Spleen (tissue), 11 donors: Measurements from ENCODE around the gene ACOD1. TPM values are rescaled to one million over a fixed set of nuclear protein-coding genes. Genes with fewer than 3 reads are reported as not detected.

Source experiments
- DNase-seq: peaks from one replicate; pipeline ENCODE4 v3.0.0-alpha.2; 2020
- H3K27ac ChIP-seq, 8 donors: fragments of 200-600 bp; sonication (generic) in 7 of 8; 1 replicate in 4 of 8; 2 replicates in 4 of 8; pipeline versions ENCODE4 v1.5.0 to v1.8.0; 2016 to 2021; ENCODE audit warnings: inconsistent platforms in 4 of 8, mild to moderate bottlenecking in 4 of 8, moderate library complexity in 1 of 8
- H3K27me3 ChIP-seq, 7 donors: fragments of 200-600 bp; sonication (generic) in 6 of 7; replicated peaks in 1 of 7; 1 replicate in 4 of 7; 2 replicates in 3 of 7; pipeline versions ENCODE4 v1.5.0 to v1.8.0; 2016 to 2021; ENCODE audit warnings: inconsistent platforms in 3 of 7, mild to moderate bottlenecking in 1 of 7
- H3K36me3 ChIP-seq, 6 donors: fragments of 200-600 bp; sonication (generic) in 5 of 6; 1 replicate in 4 of 6; 2 replicates in 2 of 6; pipeline versions ENCODE4 v1.5.0 to v1.8.0; 2016 to 2021; ENCODE audit warnings: inconsistent platforms in 2 of 6
- H3K4me1 ChIP-seq, 6 donors: fragments of 200-600 bp; sonication (generic) in 5 of 6; 1 replicate in 3 of 6; 2 replicates in 3 of 6; pipeline versions ENCODE4 v1.5.0 to v1.8.0; 2016 to 2021; ENCODE audit warnings: inconsistent platforms in 3 of 6
- H3K4me3 ChIP-seq, 8 donors: fragments of 200-600 bp; sonication (generic) in 7 of 8; 1 replicate in 4 of 8; 2 replicates in 4 of 8; pipeline versions ENCODE4 v1.5.0 to v1.8.0; 2016 to 2021; ENCODE audit warnings: inconsistent platforms in 4 of 8, mild to moderate bottlenecking in 4 of 8, moderate library complexity in 2 of 8
- H3K9me3 ChIP-seq, 8 donors: fragments of 200-600 bp; sonication (generic) in 7 of 8; 1 replicate in 4 of 8; 2 replicates in 4 of 8; pipeline versions ENCODE4 v1.5.0 to v1.8.0; 2016 to 2021; ENCODE audit warnings: inconsistent platforms in 4 of 8
- CTCF ChIP-seq, 11 experiments: fragments of 200-600 bp in 7 of 11; fragments of 450-650 bp in 4 of 11; sonication (generic) in 4 of 11; IDR thresholded peaks in 8 of 11; conservative IDR thresholded peaks in 3 of 11; 1 replicate in 7 of 11; 2 replicates in 4 of 11; pipeline versions ENCODE4 v1.4.0 to v1.8.0; 2016 to 2021; ENCODE audit warnings: antibody characterized with exemption in 11 of 11, inconsistent platforms in 4 of 11, mild to moderate bottlenecking in 1 of 11
- POLR2A ChIP-seq, 3 donors: fragments of 450-650 bp; IDR thresholded peaks; one replicate each; pipeline ENCODE4 v1.5.1; 2017; ENCODE audit warnings: antibody characterized with exemption in 3 of 3, mild to moderate bottlenecking in 1 of 3
- POLR2AphosphoS5 ChIP-seq, 3 donors: sonication (generic); formaldehyde crosslinking; IDR thresholded peaks; one replicate each; pipeline ENCODE4 v1.5.1; 2017; ENCODE audit warnings: antibody characterized with exemption in 3 of 3
- WGBS, 5 donors: extraction: QIAGEN DNeasy Blood & Tissue Kit in 3 of 5; methylation state at CpG; one replicate each; pipeline versions ENCODE4 v1.1.5 to v1.1.7; 2013 to 2018; 5-methylcytosine and 5-hydroxymethylcytosine counted together
- intact Hi-C: fragments of 100-400 bp; cut with DNase I; formaldehyde crosslinking; loops from one replicate; pipeline ENCODE4 v1.15.0; 2023; ENCODE audit warnings: low total_unique reads
- polyA plus RNA-seq, 3 donors: library from polyadenylated mRNA; stranded (reverse); fragments of 200-250 nt; gene quantifications; one replicate each; pipeline ENCODE4 v1.2.1, GENCODE V29; 2013
- total RNA-seq, 7 donors: library from RNA; depleted of rRNA in 3 of 7; stranded (reverse); fragments of >200 nt in 3 of 7; fragmentation: NEBNext Ultra II Directional in 4 of 7; extraction: Animal tissue kit (Norgen Biotek cat#: 25700) in 4 of 7; gene quantifications; one replicate each; pipeline versions ENCODE4 v1.1.0 to v1.2.1, GENCODE V29; 2016 to 2021
- donor health status: healthy with polysubstance abuse.
- donor health status: DM: no; HTN: no; CAD: no; lungs with moderate emphysema.
- donor health status: DM: no; HTN: no; CAD: no.
- donor health status: Bipolar disorder and iron deficiency.
- donor health status: healthy.
- donor health status: DM: no; HTN: no; CAD: no.
- donor health status: DM: yes; HTN: yes; CAD: no.

The ACOD1 gene
- total and polyA plus RNA-seq, 10 donors: 0.10 to 0.33 (median 0.15) TPM; not detected in 6

GRCh38 chr13:76971851-76972829 lies 23.8 kb downstream of the ACOD1 start:
- no peak overlapping the region for H3K4me3 ChIP-seq
- TF ChIP-seq CTCF (IDR thresholded peaks at IDR 0.05 in 8 of 11, conservative IDR thresholded peaks at IDR 0.05 in 3 of 11): no peak
- peak in 2 of 3 donors; percentile 30 to 31 for TF ChIP-seq POLR2AphosphoS5 (IDR thresholded peaks at IDR 0.05)
- no peak for DNase-seq
- 31 to 39% (median 33%) methylated on average over 19 of the region's 19 CpGs for WGBS, 5 donors
- H3K36me3 ChIP-seq: no peaks in the 10 kb centered on the region
- peak overlapping the region in 2 of 8 donors; percentile 15 to 20 for H3K27ac ChIP-seq
- H3K4me1 ChIP-seq: peaks cover 0 to 13% (median 3%) of the 10 kb centered on the region in 6 donors
- intact Hi-C loops: loop anchor here (10.0 kb wide), 1 partner anchor 1097 kb away; no protein-coding TSS in a partner anchor
- no peaks in the 10 kb centered on the region for H3K9me3 ChIP-seq
- peaks cover 0 to 37% (median 0%) of the 10 kb centered on the region in 7 donors for H3K27me3 ChIP-seq

GRCh38 chr13:76973920-76974617 lies 25.8 kb downstream of the ACOD1 start:
- Histone ChIP-seq H3K9me3 (no peaks in the 10 kb centered on the region), H3K27me3 (peaks cover 0 to 54% (median 0%) of the 10 kb centered on the region in 7 donors), H3K27ac (no peak overlapping the region), H3K4me3 (no peak overlapping the region), H3K4me1 (peaks cover 0 to 13% (median 3%) of the 10 kb centered on the region in 6 donors), H3K36me3 (no peaks in the 10 kb centered on the region)
- no peak for DNase-seq
- intact Hi-C loops: loop anchor here (10.0 kb wide), 1 partner anchor 1099 kb away; no protein-coding TSS in a partner anchor
- WGBS, 5 donors: 85 to 95% (median 94%) methylated on average over 6 of the region's 6 CpGs
- TF ChIP-seq POLR2A (IDR thresholded peaks at IDR 0.05): no peak
- no peak for TF ChIP-seq CTCF (IDR thresholded peaks at IDR 0.05 in 8 of 11, conservative IDR thresholded peaks at IDR 0.05 in 3 of 11)
- TF ChIP-seq POLR2AphosphoS5 (IDR thresholded peaks at IDR 0.05): no peak

- Histone ChIP-seq H3K4me3 (no peak overlapping the region), H3K27me3 (peaks cover 0 to 54% (median 0%) of the 10 kb centered on the region in 7 donors), H3K9me3 (no peaks in the 10 kb centered on the region), H3K27ac (no peak overlapping the region), H3K4me1 (peaks cover 0 to 13% (median 3%) of the 10 kb centered on the region in 6 donors), H3K36me3 (no peaks in the 10 kb centered on the region)
- 82 to 95% (median 85%) methylated on average over 3 of the region's 3 CpGs for WGBS, 5 donors
- TF ChIP-seq POLR2AphosphoS5 (IDR thresholded peaks at IDR 0.05): no peak
- no peak for TF ChIP-seq POLR2A (IDR thresholded peaks at IDR 0.05)
- no peak for TF ChIP-seq CTCF (IDR thresholded peaks at IDR 0.05 in 8 of 11, conservative IDR thresholded peaks at IDR 0.05 in 3 of 11)
- intact Hi-C loops: loop anchor here (10.0 kb wide), 1 partner anchor 1100 kb away; no protein-coding TSS in a partner anchor
- DNase-seq: no peak
Observed at GRCh38 chr13:76974618-76974975, 26.3 kb downstream of the ACOD1 start.
